ENCODE results near the gene TLR2.

The TLR2 gene

GRCh38 chr4:153735906-153736461 is 51.9 kb downstream of the TLR2 start:
- no peak for DNase-seq

DNA sequence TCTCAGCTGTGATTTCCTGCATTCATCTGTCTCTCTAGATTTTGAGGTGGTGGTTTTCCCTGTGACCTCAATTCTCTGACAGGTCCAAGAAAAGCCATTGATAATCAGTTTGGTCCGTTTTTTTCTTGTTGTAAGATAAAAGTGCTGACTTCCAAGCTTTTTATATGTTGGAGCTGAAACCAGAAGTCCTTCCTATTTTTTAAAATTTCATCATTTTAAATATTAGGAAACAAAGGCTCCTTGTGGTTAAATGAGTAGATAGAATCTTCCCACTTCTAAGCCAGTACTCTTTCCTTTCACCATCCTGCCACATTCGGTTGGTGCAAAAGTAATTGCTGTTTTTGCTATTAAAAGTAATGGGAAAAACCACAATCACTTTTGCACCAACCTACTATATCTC is 57.5 kb downstream of the TLR2 start:
- no peak for DNase-seq

DNA sequence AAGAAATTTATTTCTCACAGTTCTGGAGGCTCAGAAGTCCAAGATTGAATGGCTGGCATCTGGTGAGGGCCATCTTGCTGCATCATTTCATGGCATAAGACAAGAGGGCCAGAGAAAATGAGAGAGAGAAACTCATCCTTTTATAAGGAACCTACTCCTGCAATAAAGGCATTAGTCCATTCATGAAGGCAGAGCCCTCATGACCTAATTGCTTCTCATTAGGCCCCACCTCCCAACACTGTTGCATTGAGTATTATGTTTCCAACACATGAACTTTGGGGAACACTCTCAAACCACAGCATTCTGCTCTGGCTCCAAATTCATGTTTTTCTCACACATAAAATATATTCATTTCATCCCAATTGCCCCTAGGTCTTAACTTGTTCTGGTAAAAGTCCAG is 61.6 kb downstream of the TLR2 start:
- no peak for DNase-seq

DNA sequence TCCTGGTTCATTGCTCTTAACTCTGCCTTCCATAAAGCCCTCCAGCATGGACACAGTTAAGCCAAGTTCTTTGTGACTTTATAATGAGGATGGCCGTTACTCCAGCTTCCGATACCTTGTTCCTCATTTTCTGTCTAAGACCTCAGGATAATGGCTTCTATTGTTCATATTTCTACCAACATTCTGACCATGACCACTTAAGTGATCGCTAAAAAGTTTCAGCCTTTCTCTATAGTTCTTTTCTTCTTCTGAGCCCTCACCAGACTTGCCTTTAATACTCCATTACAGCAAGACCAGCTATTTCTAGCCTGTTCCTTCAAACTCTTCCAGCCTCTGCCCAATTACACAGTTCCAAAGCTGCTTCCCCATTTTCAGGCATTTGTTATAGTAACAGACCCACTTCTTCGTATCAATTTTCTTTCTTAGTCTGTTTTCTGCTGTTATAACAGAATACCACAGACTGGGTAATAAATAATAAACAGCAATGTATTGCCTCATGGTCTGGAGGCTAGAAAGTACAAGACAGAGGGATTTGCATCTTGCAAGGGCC is 63.4 kb downstream of the TLR2 start:
- no peak for DNase-seq

DNA sequence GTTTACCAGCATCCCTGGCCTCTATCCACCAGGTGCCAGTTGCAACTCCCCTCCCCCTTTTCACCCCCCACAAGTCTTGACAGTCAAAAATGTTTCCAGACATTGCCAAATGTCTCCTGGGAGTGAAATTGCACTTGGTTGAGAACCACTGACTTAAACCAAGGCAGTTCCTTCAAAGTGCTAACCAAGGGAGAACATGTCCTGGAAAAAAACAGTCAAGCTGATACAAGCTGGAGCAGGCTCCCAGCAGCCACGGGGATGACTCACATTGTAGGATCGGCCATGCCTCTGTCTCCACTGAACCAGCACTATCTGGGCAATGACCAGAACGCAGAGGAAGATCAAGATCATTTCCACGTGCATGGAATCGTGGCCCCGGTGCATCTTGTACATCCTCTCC is 64.3 kb downstream of the TLR2 start:
- DNase-seq = no peak

GRCh38 chr4:153750197-153750817 is 66.2 kb downstream of the TLR2 start:
- peak; percentile 66 for DNase-seq

DNA sequence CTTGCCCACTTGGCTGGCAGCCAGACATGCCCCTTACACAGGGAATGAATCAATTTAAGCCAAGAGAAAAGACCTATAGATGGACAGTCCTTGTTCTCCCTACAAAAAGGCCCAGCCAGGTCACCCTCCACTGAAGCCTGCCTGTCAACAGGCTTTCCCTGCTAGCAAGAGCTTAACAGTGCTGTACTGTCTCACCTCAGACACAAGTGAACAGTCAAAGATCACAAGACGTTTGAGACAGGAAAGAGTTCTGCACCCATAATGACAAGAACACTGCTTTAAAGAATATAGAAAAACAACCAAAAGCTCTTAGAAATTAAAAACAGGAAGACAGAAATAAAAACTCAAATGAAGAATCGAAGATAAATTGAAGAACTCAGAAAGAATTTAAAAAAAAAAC is 71.1 kb downstream of the TLR2 start:
- no peak for DNase-seq

Data from NCI-H510A treated with DMSO at 0.1 percent for 48 hours (cell line).